A673 (cell line): Measurements from ENCODE around the gene PRKAR2B.

ENCODE experiments used
- CTCF ChIP-seq: fragments of 300-800, 200-600 bp; sonication (generic); conservative IDR thresholded peaks from 2 replicates; pipeline ENCODE4 v1.5.1; 2017; ENCODE audit warnings: low read depth, mild to moderate bottlenecking, antibody characterized with exemption, low read length, moderate library complexity, mixed read lengths
- EZH2 ChIP-seq: fragments of 200-600 bp; sonication (generic); IDR thresholded peaks from 2 replicates; pipeline ENCODE4 v1.6.1; 2017; ENCODE audit warnings: borderline replicate concordance, low read depth, mild to moderate bottlenecking, mixed read lengths, antibody characterized with exemption, low read length; ENCODE audit not compliant: poor library complexity, severe bottlenecking

- TF ChIP-seq CTCF (no peak), EZH2 (no peak)
These were observed 58.9 kb downstream of the PRKAR2B start for GRCh38 chr7:107103369-107103768.
